Panc1 (cell line): ENCODE data around the gene ZNF184. TPM values are rescaled to one million over a fixed set of nuclear protein-coding genes. Genes with fewer than 3 reads are reported as not detected.

Source experiments
- ATAC-seq: fragments of 200-7000 bp; cut with Tn5 transposase; 2 replicates; pipeline ENCODE4 v1.9.1; 2020; ENCODE audit warnings: mild to moderate bottlenecking, moderate library complexity
- BruUV-seq: library from RNA; stranded (reverse); fragments of 400-500 nt; replicated peaks from 2 replicates; lab custom pipeline; 2021; lab: Mats Ljungman, UMichigan
- CTCF ChIA-PET: fragments of 300-600 bp; sonication (Branson Sonifier 250); formaldehyde crosslinking; loops from one replicate; lab custom pipeline; 2022; ENCODE audit warnings: antibody characterized with exemption; lab: Charles Lee
- POLR2A ChIA-PET: fragments of 300-600 bp; sonication (Branson Sonifier 250); formaldehyde crosslinking; loops from one replicate; lab custom pipeline; 2022; ENCODE audit warnings: antibody characterized with exemption; lab: Charles Lee
- DNase-seq: peaks from one replicate; pipeline ENCODE4 v3.0.0-alpha.2; 2010; ENCODE audit warnings: low read depth, low spot score
- H3K27ac ChIP-seq: 2 replicates; pipeline ENCODE4 v1.5.1; 2011; ENCODE audit warnings: mild to moderate bottlenecking, low read length, inconsistent platforms
- H3K27me3 ChIP-seq: fragments of 200-500 bp; sonication (Bioruptor generic); 2 replicates; pipeline ENCODE4 v1.6.0; 2014; ENCODE audit warnings: low read length, inconsistent platforms; ENCODE audit not compliant: control insufficient read depth, insufficient read depth
- H3K36me3 ChIP-seq: fragments of 200-500 bp; sonication (Bioruptor generic); 2 replicates; pipeline ENCODE4 v1.5.1; 2014; ENCODE audit warnings: inconsistent platforms, mild to moderate bottlenecking, low read length, moderate library complexity; ENCODE audit not compliant: control insufficient read depth, insufficient read depth
- H3K4me1 ChIP-seq: 2 replicates; pipeline ENCODE4 v1.5.1; 2011; ENCODE audit warnings: inconsistent platforms, mild to moderate bottlenecking, low read length, moderate library complexity; ENCODE audit not compliant: control insufficient read depth, insufficient read depth
- H3K4me3 ChIP-seq, 2 experiments: 2 replicates each; pipeline ENCODE4 v1.5.1; 2011 to 2012; ENCODE audit warnings: low read depth in 2 of 2, low read length in 2 of 2, mild to moderate bottlenecking in 2 of 2, inconsistent platforms in 1 of 2, moderate library complexity in 1 of 2
- H3K9me3 ChIP-seq: fragments of 200-500 bp; sonication (Bioruptor generic); 2 replicates; pipeline ENCODE4 v1.5.1; 2014; ENCODE audit warnings: low read depth, mild to moderate bottlenecking, inconsistent platforms, low read length, moderate library complexity; ENCODE audit not compliant: control insufficient read depth, insufficient read depth
- POLR2AphosphoS5 ChIP-seq: IDR thresholded peaks from 2 replicates; pipeline ENCODE4 v1.6.1; 2012; ENCODE audit warnings: mild to moderate bottlenecking, low read depth, low read length, moderate library complexity
- SIN3A ChIP-seq: IDR thresholded peaks from 2 replicates; pipeline ENCODE4 v1.6.1; 2012; ENCODE audit warnings: low read depth, mild to moderate bottlenecking, low read length, moderate library complexity, borderline replicate concordance; ENCODE audit not compliant: insufficient read depth
- TCF7L2 ChIP-seq: IDR thresholded peaks from 2 replicates; pipeline ENCODE4 v1.6.1; 2011; ENCODE audit warnings: mild to moderate bottlenecking, low read depth, low read length, inconsistent platforms
- in situ Hi-C: cut with HindIII; loops from 2 replicates; pipeline ENCODE4 v1.10.0; 2016; ENCODE audit warnings: low sequenced_read_pairs, low pct_unique_long_range_greater_than_20kb
- intact Hi-C: fragments of 100-400 bp; cut with micrococcal nuclease; formaldehyde crosslinking; loops from one replicate; pipeline ENCODE4 v1.10.0; 2022; ENCODE audit not compliant: unreplicated experiment
- total RNA-seq: library from RNA; stranded (reverse); gene quantifications from one replicate; pipeline ENCODE4 v1.2.1, GENCODE V29; 2021; ENCODE audit not compliant: unreplicated experiment
- TF ChIP-seq, protein P1 (sequence below), 2 experiments: IDR thresholded peaks; 2 replicates each; pipeline ENCODE4 v1.6.1; 2011 to 2012; ENCODE audit warnings: low read depth in 2 of 2, control low read depth in 1 of 2, low read length in 1 of 2, mild to moderate bottlenecking in 1 of 2, moderate library complexity in 1 of 2; ENCODE audit not compliant: insufficient read depth in 1 of 2
- TF ChIP-seq, protein P2 (sequence below): fragments of 450-650 bp; IDR thresholded peaks from 2 replicates; pipeline ENCODE4 v1.5.1; 2017; ENCODE audit warnings: mild to moderate bottlenecking

ZNF184 gene
- total RNA-seq, 1 experiment from 2014 or later, result 7.8 TPM

DNA sequence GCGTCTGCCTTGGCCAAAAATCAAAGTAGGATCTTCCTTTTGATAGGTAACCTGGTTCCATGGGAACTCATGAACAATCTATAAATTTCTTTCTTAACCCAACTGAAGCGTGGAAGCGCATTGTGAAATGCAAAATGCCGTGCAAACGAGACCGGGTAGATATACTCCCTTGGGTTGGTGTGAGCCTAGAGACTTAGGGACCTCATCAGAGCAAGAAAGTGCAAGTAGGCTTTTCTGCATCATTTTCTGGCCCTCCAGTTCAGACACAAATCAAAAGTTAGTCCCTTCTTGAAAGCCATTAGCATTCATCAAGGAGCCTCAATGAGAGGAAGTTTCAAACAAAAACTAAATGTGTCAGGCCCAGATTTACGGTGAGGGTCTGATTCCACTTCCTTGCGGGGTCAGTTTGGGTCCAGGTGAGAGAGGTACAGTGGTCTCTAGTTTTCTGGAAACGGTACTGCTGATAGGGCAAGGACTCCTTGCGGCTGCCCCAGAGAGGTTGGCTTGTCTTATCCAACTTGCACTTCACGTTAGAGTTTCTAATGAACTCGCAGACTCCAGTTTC lies 5.3 kb upstream of the ZNF184 start:
- in situ Hi-C loops, result no loop called here
- Histone ChIP-seq H3K4me1 (peaks cover 9% of the 10 kb centered on the region), H3K27ac (peak overlapping the region; percentile 93), H3K4me3 (peak overlapping the region; percentile 98 to 100), H3K36me3 (no peaks in the 10 kb centered on the region), H3K27me3 (no peaks in the 10 kb centered on the region), H3K9me3 (no peaks in the 10 kb centered on the region)
- ChIA-PET CTCF (no interaction called here), POLR2A (no interaction called here)
- intact Hi-C loops, result loop anchor here (2.0 to 10.0 kb wide), 4 partner anchors 25 to 303 kb away; partner anchors contain the start of gene POM121L2
- DNase-seq (no peak), ATAC-seq (peak; percentile 59)
- BruUV-seq, result no TSS peak
- TF ChIP-seq, protein P1, sequence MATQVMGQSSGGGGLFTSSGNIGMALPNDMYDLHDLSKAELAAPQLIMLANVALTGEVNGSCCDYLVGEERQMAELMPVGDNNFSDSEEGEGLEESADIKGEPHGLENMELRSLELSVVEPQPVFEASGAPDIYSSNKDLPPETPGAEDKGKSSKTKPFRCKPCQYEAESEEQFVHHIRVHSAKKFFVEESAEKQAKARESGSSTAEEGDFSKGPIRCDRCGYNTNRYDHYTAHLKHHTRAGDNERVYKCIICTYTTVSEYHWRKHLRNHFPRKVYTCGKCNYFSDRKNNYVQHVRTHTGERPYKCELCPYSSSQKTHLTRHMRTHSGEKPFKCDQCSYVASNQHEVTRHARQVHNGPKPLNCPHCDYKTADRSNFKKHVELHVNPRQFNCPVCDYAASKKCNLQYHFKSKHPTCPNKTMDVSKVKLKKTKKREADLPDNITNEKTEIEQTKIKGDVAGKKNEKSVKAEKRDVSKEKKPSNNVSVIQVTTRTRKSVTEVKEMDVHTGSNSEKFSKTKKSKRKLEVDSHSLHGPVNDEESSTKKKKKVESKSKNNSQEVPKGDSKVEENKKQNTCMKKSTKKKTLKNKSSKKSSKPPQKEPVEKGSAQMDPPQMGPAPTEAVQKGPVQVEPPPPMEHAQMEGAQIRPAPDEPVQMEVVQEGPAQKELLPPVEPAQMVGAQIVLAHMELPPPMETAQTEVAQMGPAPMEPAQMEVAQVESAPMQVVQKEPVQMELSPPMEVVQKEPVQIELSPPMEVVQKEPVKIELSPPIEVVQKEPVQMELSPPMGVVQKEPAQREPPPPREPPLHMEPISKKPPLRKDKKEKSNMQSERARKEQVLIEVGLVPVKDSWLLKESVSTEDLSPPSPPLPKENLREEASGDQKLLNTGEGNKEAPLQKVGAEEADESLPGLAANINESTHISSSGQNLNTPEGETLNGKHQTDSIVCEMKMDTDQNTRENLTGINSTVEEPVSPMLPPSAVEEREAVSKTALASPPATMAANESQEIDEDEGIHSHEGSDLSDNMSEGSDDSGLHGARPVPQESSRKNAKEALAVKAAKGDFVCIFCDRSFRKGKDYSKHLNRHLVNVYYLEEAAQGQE (IDR thresholded peaks at IDR 0.05; ENCODE audit: insufficient read depth in 1 of 2, low read depth in 2 of 2, low read length in 1 of 2), result no peak
- TF ChIP-seq, protein P2, sequence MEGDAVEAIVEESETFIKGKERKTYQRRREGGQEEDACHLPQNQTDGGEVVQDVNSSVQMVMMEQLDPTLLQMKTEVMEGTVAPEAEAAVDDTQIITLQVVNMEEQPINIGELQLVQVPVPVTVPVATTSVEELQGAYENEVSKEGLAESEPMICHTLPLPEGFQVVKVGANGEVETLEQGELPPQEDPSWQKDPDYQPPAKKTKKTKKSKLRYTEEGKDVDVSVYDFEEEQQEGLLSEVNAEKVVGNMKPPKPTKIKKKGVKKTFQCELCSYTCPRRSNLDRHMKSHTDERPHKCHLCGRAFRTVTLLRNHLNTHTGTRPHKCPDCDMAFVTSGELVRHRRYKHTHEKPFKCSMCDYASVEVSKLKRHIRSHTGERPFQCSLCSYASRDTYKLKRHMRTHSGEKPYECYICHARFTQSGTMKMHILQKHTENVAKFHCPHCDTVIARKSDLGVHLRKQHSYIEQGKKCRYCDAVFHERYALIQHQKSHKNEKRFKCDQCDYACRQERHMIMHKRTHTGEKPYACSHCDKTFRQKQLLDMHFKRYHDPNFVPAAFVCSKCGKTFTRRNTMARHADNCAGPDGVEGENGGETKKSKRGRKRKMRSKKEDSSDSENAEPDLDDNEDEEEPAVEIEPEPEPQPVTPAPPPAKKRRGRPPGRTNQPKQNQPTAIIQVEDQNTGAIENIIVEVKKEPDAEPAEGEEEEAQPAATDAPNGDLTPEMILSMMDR, result no peak
- TF ChIP-seq SIN3A, result no peak
- no peak for TF ChIP-seq POLR2AphosphoS5
- no peak for TF ChIP-seq TCF7L2

DNA sequence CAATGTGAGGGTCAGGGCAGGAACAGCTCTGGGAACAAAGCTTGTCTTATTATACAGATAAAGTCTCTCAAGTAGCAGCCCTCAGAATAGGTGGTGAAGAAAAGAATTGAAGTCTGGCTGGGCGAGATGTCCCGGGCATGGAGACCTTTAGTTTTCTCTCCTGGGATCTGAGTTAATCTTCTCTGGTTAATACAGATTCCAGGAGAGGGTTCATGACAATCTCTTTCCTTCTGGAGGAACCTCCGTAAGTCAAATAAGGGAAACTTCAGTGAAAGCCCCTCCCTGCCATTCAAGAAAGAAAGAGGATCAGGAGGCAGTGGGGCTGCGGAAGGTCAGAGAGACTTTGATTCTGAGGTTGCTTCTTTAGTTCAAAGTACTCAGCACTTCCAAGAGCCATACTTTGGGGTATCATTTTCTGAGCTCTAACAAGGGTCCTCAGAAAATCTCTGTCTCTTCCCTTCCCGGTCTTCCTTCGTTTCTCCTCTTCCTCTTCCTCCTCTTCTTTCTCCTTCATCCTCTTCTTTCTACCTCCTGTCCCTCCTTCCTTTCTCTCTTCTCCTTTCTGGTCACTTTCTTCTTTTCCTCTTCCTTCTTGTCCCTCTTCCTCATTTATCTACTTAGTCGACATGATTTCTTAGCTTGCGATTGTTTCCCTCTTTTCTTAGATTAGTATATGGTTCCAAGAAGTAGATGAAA lies 4.6 kb upstream of the ZNF184 start:
- DNase-seq (no peak), ATAC-seq (no peak)
- POLR2A ChIA-PET, result no interaction called here
- Histone ChIP-seq H3K27me3 (no peaks in the 10 kb centered on the region), H3K4me1 (peaks cover 9% of the 10 kb centered on the region), H3K36me3 (no peaks in the 10 kb centered on the region), H3K9me3 (no peaks in the 10 kb centered on the region), H3K4me3 (peak overlapping the region; percentile 98 to 100), H3K27ac (peak overlapping the region; percentile 93; the same call in 1 of the 2 replicates)
- in situ Hi-C loops, result no loop called here
- no TSS peak for BruUV-seq
- CTCF ChIA-PET, result no interaction called here
- intact Hi-C loops, result loop anchor here (2.0 to 10.0 kb wide), 4 partner anchors 25 to 303 kb away; partner anchors contain the start of gene POM121L2
- TF ChIP-seq TCF7L2 (no peak), POLR2AphosphoS5 (no peak), SIN3A (no peak)
- TF ChIP-seq, protein P2, result no peak
- TF ChIP-seq, protein P1 (IDR thresholded peaks at IDR 0.05; ENCODE audit: insufficient read depth in 1 of 2, low read depth in 2 of 2, low read length in 1 of 2), result no peak
